Measurements from ENCODE around the gene TRAPPC10. TPM values are rescaled to one million over a fixed set of nuclear protein-coding genes. Genes with fewer than 3 reads are reported as not detected.
"Not testable (repeated sequence)": the region's sequence is repeated elsewhere in the genome, so short reads cannot be mapped to it uniquely, and the experiment has no call there.

Gene TRAPPC10
- total RNA-seq, 2 donors from 2014 or later, result 46.6 to 50.2 TPM

- intact Hi-C loops (cut with DNase I), result no loop called here
- Histone ChIP-seq H3K4me3 (no peak overlapping the region), H3K36me3 (no peaks in the 10 kb centered on the region), H3K27me3 (no peaks in the 10 kb centered on the region), H3K9me3 (no peaks in the 10 kb centered on the region), H3K27ac (peak overlapping the region; percentile 90), H3K9ac (ENCODE audit: low read depth in 2 of 2, low read length in 2 of 2) (peak overlapping the region; percentile 52 to 97), H3K4me1 (peaks cover 22% of the 10 kb centered on the region)
- TF ChIP-seq, protein P1, sequence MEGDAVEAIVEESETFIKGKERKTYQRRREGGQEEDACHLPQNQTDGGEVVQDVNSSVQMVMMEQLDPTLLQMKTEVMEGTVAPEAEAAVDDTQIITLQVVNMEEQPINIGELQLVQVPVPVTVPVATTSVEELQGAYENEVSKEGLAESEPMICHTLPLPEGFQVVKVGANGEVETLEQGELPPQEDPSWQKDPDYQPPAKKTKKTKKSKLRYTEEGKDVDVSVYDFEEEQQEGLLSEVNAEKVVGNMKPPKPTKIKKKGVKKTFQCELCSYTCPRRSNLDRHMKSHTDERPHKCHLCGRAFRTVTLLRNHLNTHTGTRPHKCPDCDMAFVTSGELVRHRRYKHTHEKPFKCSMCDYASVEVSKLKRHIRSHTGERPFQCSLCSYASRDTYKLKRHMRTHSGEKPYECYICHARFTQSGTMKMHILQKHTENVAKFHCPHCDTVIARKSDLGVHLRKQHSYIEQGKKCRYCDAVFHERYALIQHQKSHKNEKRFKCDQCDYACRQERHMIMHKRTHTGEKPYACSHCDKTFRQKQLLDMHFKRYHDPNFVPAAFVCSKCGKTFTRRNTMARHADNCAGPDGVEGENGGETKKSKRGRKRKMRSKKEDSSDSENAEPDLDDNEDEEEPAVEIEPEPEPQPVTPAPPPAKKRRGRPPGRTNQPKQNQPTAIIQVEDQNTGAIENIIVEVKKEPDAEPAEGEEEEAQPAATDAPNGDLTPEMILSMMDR (IDR thresholded peaks at IDR 0.05), result no peak
- DNase-seq, result peak; percentile 84
Measured at GRCh38 chr21:44089001-44089911, 77.1 kb downstream of the TRAPPC10 start.

DNA sequence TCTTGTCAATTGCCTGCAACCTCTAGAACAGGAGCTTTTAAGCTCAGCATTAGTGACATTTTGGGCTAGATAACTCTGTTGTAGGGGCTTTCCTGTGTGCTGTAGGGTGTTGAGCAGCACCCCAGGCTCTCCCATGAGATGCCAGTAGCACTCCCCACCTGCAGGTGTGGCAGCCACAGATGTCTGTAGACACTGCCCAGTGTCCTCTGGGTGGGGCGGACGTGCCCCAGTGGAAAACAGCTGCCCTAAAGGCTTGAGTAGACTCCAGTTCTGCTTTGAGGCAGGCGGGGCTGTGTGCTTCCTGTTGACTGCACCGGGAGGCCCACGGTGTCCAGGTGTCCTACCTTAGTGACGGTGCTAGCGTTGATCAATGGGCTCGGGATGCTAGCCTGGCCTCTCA, 78.2 kb downstream of the TRAPPC10 start:
- H3K4me1 ChIP-seq, result peaks cover 22% of the 10 kb centered on the region
- intact Hi-C loops (cut with DNase I), result no loop called here
- H3K4me3 ChIP-seq, result no peak overlapping the region
- H3K9me3 ChIP-seq, result no peaks in the 10 kb centered on the region
- H3K27me3 ChIP-seq, result no peaks in the 10 kb centered on the region
- peak overlapping the region; percentile 90 for H3K27ac ChIP-seq
- H3K36me3 ChIP-seq, result no peaks in the 10 kb centered on the region
- TF ChIP-seq, protein P1 (IDR thresholded peaks at IDR 0.05), result no peak
- peak overlapping the region in 1 of 2 donors; percentile 97 for H3K9ac ChIP-seq (ENCODE audit: low read depth in 2 of 2, low read length in 2 of 2)
- DNase-seq, result peak; percentile 92

DNA sequence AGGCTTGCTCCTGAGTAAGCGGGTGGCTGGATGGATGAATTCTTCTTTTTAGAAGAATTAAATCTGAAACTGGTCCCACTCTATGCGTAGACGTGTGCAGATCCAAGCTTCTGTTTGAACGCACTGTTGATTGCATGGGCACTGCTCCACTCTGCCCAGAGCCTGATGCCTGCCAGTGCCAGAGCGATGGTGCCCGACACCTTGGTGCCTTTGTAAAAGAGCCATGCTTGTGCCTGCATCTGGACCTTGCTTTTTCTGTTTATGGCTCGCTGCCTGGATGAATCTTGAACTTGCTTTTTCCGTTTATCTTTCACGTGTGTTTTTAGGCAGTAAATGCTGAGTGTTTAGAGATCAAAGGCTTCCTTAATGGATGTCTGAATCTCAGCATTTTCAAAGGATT, 80.1 kb downstream of the TRAPPC10 start:
- intact Hi-C loops (cut with DNase I), result no loop called here
- TF ChIP-seq, protein P1 (IDR thresholded peaks at IDR 0.05), result no peak
- DNase-seq, result peak; percentile 36
- Histone ChIP-seq H3K9me3 (no peaks in the 10 kb centered on the region), H3K9ac (ENCODE audit: low read depth in 2 of 2, low read length in 2 of 2) (peak overlapping the region in 1 of 2 donors; percentile 72), H3K36me3 (no peaks in the 10 kb centered on the region), H3K27me3 (no peaks in the 10 kb centered on the region), H3K4me3 (no peak overlapping the region), H3K4me1 (peaks cover 22% of the 10 kb centered on the region), H3K27ac (peak overlapping the region; percentile 31)

DNA sequence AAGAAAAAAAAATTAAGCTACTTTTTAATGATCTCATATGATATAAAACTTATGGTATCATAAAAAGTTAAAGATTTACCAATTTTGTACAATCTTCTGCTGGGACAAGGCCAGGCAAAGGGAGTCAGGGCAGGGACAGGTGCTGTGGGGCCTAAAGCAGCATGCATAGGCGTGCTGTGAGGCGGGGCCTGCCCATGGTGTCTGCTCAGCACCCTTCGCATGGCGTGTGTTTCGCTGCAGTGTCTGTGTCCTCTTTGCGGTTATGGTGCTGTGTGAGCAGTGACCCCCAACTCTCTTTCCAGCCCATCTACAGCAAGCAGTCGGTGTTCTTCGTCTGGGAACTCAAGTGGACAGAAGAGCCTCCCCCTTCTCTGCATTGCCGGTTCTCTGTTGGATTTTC, 81.7 kb downstream of the TRAPPC10 start:
- peak; percentile 82 for DNase-seq
- Histone ChIP-seq H3K9me3 (no peaks in the 10 kb centered on the region), H3K27me3 (no peaks in the 10 kb centered on the region), H3K9ac (ENCODE audit: low read depth in 2 of 2, low read length in 2 of 2) (peak overlapping the region in 1 of 2 donors; percentile 15), H3K4me3 (no peak overlapping the region), H3K27ac (peak overlapping the region; percentile 26), H3K36me3 (no peaks in the 10 kb centered on the region), H3K4me1 (peaks cover 11% of the 10 kb centered on the region)
- intact Hi-C loops (cut with DNase I), result no loop called here
- TF ChIP-seq, protein P1 (IDR thresholded peaks at IDR 0.05), result no peak

DNA sequence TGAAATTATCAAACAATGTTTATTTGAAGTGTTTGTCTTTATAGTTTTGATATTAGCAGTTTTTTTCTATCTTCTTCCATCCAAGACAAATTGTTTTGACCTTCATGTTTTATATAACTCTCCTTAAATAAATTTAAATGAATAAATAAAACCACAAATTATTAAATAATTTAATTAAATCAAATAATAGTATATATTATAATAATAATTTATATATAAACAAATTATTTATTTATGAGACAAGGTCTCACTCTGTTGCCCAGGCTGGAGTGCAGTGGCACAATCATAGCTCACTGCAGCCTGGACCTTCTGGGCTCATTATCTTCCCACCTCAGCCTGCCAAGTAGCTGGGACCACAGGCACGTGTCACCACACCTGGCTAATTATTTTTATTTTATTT, 82.7 kb downstream of the TRAPPC10 start:
- no peak for DNase-seq
- Histone ChIP-seq H3K9me3 (no peaks in the 10 kb centered on the region), H3K36me3 (no peaks in the 10 kb centered on the region), H3K4me1 (peaks cover 11% of the 10 kb centered on the region), H3K27ac (no peak overlapping the region), H3K27me3 (no peaks in the 10 kb centered on the region), H3K9ac (ENCODE audit: low read depth in 2 of 2, low read length in 2 of 2) (no peak overlapping the region), H3K4me3 (no peak overlapping the region)
- TF ChIP-seq, protein P1 (IDR thresholded peaks at IDR 0.05), result no peak
- intact Hi-C loops (cut with DNase I), result no loop called here

- H3K4me3 ChIP-seq; H3K27ac ChIP-seq; H3K9me3 ChIP-seq; DNase-seq; H3K4me1 ChIP-seq; H3K36me3 ChIP-seq; H3K9ac ChIP-seq (ENCODE audit: low read depth in 2 of 2, low read length in 2 of 2); H3K27me3 ChIP-seq; intact Hi-C loops (cut with DNase I): not testable (repeated sequence)
Measured at GRCh38 chr21:44098507-44098906, 86.4 kb downstream of the TRAPPC10 start.

GRCh38 chr21:44098964-44099363, 86.9 kb downstream of the TRAPPC10 start:
- intact Hi-C loops (cut with DNase I); H3K4me1 ChIP-seq; H3K9ac ChIP-seq (ENCODE audit: low read depth in 2 of 2, low read length in 2 of 2); DNase-seq; H3K36me3 ChIP-seq; H3K27me3 ChIP-seq; H3K4me3 ChIP-seq; H3K27ac ChIP-seq; H3K9me3 ChIP-seq: not testable (repeated sequence)

DNA sequence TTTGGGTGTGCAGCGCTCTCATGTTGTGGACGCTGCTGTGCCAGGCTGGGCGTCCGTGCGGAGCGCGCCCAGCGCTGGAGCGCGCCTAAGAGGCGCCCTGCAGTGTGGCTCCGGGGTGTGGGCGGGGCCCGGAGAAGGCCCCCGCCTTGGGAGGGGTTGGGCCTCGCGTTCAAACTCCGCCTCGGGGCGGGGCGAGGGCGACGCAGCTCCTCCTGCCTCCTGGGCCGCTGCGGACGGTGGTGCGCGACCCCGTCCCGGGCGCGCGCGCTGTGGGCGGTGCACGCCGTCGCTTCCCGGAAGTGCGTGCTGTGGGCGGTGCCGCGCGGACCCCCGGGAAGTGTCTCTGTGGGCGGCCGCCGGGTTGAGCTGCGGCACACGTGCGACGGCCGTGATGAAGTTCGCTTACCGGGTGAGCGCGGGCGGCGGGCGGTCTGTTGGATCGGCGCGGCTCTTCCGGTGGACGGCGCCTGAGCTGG, 95.0 kb downstream of the TRAPPC10 start, which contains the start of gene PWP2:
PWP2 (plus strand) TSS at position 374 of the 476 bp plus-strand sequence; CDS start at position 392, 18 bp downstream.
- H3K27ac ChIP-seq; H3K36me3 ChIP-seq; H3K9ac ChIP-seq (ENCODE audit: low read depth in 2 of 2, low read length in 2 of 2); H3K4me1 ChIP-seq; intact Hi-C loops (cut with DNase I); H3K9me3 ChIP-seq; H3K27me3 ChIP-seq: not testable (repeated sequence)
- DNase-seq, result peak; percentile 19
- peak within 1 kb of the TSS; percentile 31 for H3K4me3 ChIP-seq
